GM18508 (cell line): Measurements from ENCODE around the gene CD320.
"Not testable (repeated sequence)": the region's sequence is repeated elsewhere in the genome, so short reads cannot be mapped to it uniquely, and the experiment has no call there.

Source experiments
- ATAC-seq: cut with Tn5 transposase; IDR thresholded peaks from one replicate; pipeline ENCODE4 v1.9.1; 2021; ENCODE audit warnings: moderate number of reproducible peaks; ENCODE audit not compliant: insufficient read depth, unreplicated experiment

CD320 gene

GRCh38 chr19:8310342-8311055, 2.3 kb upstream of the CD320 start:
- ATAC-seq = no peak

GRCh38 chr19:8308891-8309291, 733 bp upstream of the CD320 start:
- ATAC-seq = no peak

GRCh38 chr19:8307400-8307964, 676 bp downstream of the CD320 start:
- no peak for ATAC-seq

- no peak for ATAC-seq
Observed at GRCh38 chr19:8306235-8307054, 1.7 kb downstream of the CD320 start.

- ATAC-seq = no peak
Observed at GRCh38 chr19:8305798-8306197, 2.4 kb downstream of the CD320 start.

GRCh38 chr19:8304841-8305621, 3.1 kb downstream of the CD320 start:
- ATAC-seq = no peak

GRCh38 chr19:8302734-8303133, 5.4 kb downstream of the CD320 start:
- ATAC-seq = no peak

- no peak for ATAC-seq
Observed at GRCh38 chr19:8302357-8302691, 5.8 kb downstream of the CD320 start.

GRCh38 chr19:8291337-8291736, 16.8 kb downstream of the CD320 start:
- not testable (repeated sequence) for ATAC-seq

GRCh38 chr19:8276508-8276907, 31.6 kb downstream of the CD320 start:
- ATAC-seq = not testable (repeated sequence)

- ATAC-seq = no peak
Observed at GRCh38 chr19:8269724-8270123, 38.4 kb downstream of the CD320 start.

- ATAC-seq = no peak
Observed at GRCh38 chr19:8265872-8266271, 42.3 kb downstream of the CD320 start.

GRCh38 chr19:8264248-8264647, 43.9 kb downstream of the CD320 start:
- ATAC-seq = not testable (repeated sequence)

GRCh38 chr19:8262431-8262830, 45.7 kb downstream of the CD320 start:
- ATAC-seq = no peak

GRCh38 chr19:8261881-8262280, 46.3 kb downstream of the CD320 start:
- ATAC-seq = no peak

- no peak for ATAC-seq
Observed at GRCh38 chr19:8261347-8261746, 46.8 kb downstream of the CD320 start.

- ATAC-seq = no peak
Observed at GRCh38 chr19:8259922-8260247, 48.3 kb downstream of the CD320 start.

GRCh38 chr19:8259142-8259921, 48.8 kb downstream of the CD320 start:
- ATAC-seq = no peak

- ATAC-seq = no peak
Observed at GRCh38 chr19:8257052-8257443, 51.1 kb downstream of the CD320 start.
